SK-N-SH (cell line): ENCODE results near the gene PEA15. TPM values are rescaled to one million over a fixed set of nuclear protein-coding genes. Genes with fewer than 3 reads are reported as not detected.

Source experiments
- CTCF ChIA-PET: fragments of 300-600, 350-600 bp; formaldehyde crosslinking; extraction: SDS; loops from one replicate; lab custom pipeline; 2021; lab: Yijun Ruan, JAX
- POLR2A ChIA-PET: fragments of 350-600 bp; sonication (Branson Sonifier 250); formaldehyde crosslinking; extraction: SDS; loops from one replicate; lab custom pipeline; 2020; ENCODE audit warnings: antibody characterized with exemption, inconsistent platforms; lab: Yijun Ruan, JAX
- DNase-seq: peaks from one replicate; pipeline ENCODE4 v3.0.0; 2012
- H2AFZ ChIP-seq: fragments of 200-600 bp; sonication (generic); 2 replicates; pipeline ENCODE4 v1.8.1; 2016; ENCODE audit warnings: antibody characterized with exemption, mild to moderate bottlenecking, low read depth
- H3F3A ChIP-seq: fragments of 200-600 bp; sonication (generic); replicated peaks from 2 replicates; pipeline ENCODE3; 2016; ENCODE audit warnings: antibody characterized with exemption, mild to moderate bottlenecking; ENCODE audit not compliant: insufficient read depth
- H3K27ac ChIP-seq, 2 experiments: fragments of 200-500 bp in 1 of 2; fragments of 200-600 bp in 1 of 2; sonication (Bioruptor generic) in 1 of 2; sonication (generic), shearing (Covaris generic) in 1 of 2; 2 replicates each; pipeline versions ENCODE4 v1.5.1 to v1.6.1; 2014 to 2016; ENCODE audit warnings: low read depth in 2 of 2, inconsistent platforms in 1 of 2, low read length in 1 of 2, mild to moderate bottlenecking in 1 of 2, mixed read lengths in 1 of 2
- H3K27me3 ChIP-seq: fragments of 200-600 bp; sonication (generic), shearing (Covaris generic); 2 replicates; pipeline ENCODE4 v1.6.1; 2016; ENCODE audit warnings: mixed run types; ENCODE audit not compliant: insufficient read depth
- H3K36me3 ChIP-seq, 2 experiments: fragments of 200-500 bp in 1 of 2; fragments of 200-600 bp in 1 of 2; sonication (Bioruptor generic) in 1 of 2; sonication (generic) in 1 of 2; replicated peaks in 1 of 2; 2 replicates each; pipeline versions ENCODE3 to v1.5.1; 2014 to 2016; ENCODE audit warnings: low read length in 1 of 2, mild to moderate bottlenecking in 1 of 2; ENCODE audit not compliant: insufficient read depth in 2 of 2, control insufficient read depth in 1 of 2
- H3K4me1 ChIP-seq, 2 experiments: fragments of 200-500 bp in 1 of 2; fragments of 200-600 bp in 1 of 2; sonication (Bioruptor generic) in 1 of 2; sonication (generic), shearing (Covaris generic) in 1 of 2; 2 replicates each; pipeline versions ENCODE4 v1.5.1 to v1.6.1; 2014 to 2016; ENCODE audit warnings: low read depth in 1 of 2, low read length in 1 of 2, mixed run types in 1 of 2; ENCODE audit not compliant: insufficient read depth in 2 of 2, control insufficient read depth in 1 of 2
- H3K4me2 ChIP-seq: fragments of 200-600 bp; sonication (generic), shearing (Covaris generic); 2 replicates; pipeline ENCODE4 v1.6.1; 2017; ENCODE audit warnings: mixed run types
- H3K4me3 ChIP-seq, 2 experiments: fragments of 200-500 bp in 1 of 2; fragments of 200-600 bp in 1 of 2; sonication (Bioruptor generic) in 1 of 2; sonication (generic), shearing (Covaris generic) in 1 of 2; 2 replicates each; pipeline versions ENCODE4 v1.5.1 to v1.8.1; 2014 to 2016; ENCODE audit warnings: low read depth in 2 of 2, inconsistent platforms in 1 of 2, low read length in 1 of 2, mild to moderate bottlenecking in 1 of 2, mixed read lengths in 1 of 2, moderate library complexity in 1 of 2
- H3K79me2 ChIP-seq: fragments of 200-600 bp; sonication (generic); 2 replicates; pipeline ENCODE4 v1.8.1; 2017; ENCODE audit warnings: mild to moderate bottlenecking; ENCODE audit not compliant: insufficient read depth
- H3K9ac ChIP-seq: fragments of 200-600 bp; sonication (generic); 2 replicates; pipeline ENCODE4 v1.6.1; 2017; ENCODE audit warnings: mixed run types
- H3K9me2 ChIP-seq: fragments of 200-600 bp; sonication (generic); 2 replicates; pipeline ENCODE4 v1.6.1; 2017; ENCODE audit warnings: mixed run types
- H3K9me3 ChIP-seq: fragments of 200-600 bp; sonication (generic); 2 replicates; pipeline ENCODE4 v1.6.1; 2017; ENCODE audit warnings: mixed run types, mild to moderate bottlenecking, moderate library complexity
- H4K20me1 ChIP-seq: fragments of 200-600 bp; sonication (generic); 2 replicates; pipeline ENCODE4 v1.6.1; 2017; ENCODE audit warnings: mild to moderate bottlenecking, mixed run types; ENCODE audit not compliant: insufficient read depth
- EP300 ChIP-seq, 2 experiments: IDR thresholded peaks; 2 replicates each; pipeline versions ENCODE4 v1.4.0 to v1.6.1; 2012; ENCODE audit warnings: borderline replicate concordance in 1 of 2, low read depth in 1 of 2, low read length in 1 of 2
- EZH2phosphoT487 ChIP-seq: fragments of 200-600 bp; sonication (generic); IDR thresholded peaks from 2 replicates; pipeline ENCODE4 v1.6.1; 2017; ENCODE audit warnings: low read depth, mixed run types, mild to moderate bottlenecking, antibody characterized with exemption, moderate library complexity, borderline replicate concordance
- FOXM1 ChIP-seq: IDR thresholded peaks from 2 replicates; pipeline ENCODE4 v1.4.0; 2012; ENCODE audit warnings: low read depth, mild to moderate bottlenecking
- GABPA ChIP-seq: IDR thresholded peaks from 2 replicates; pipeline ENCODE4 v1.4.0; 2012; ENCODE audit warnings: low read depth, mild to moderate bottlenecking
- GATA2 ChIP-seq: sonication (generic); formaldehyde crosslinking; IDR thresholded peaks from 2 replicates; pipeline ENCODE4 v1.5.0; 2020; ENCODE audit warnings: mild to moderate bottlenecking, missing genetic modification reagents
- IRF3 ChIP-seq: fragments of 150-350 bp; IDR thresholded peaks from 2 replicates; pipeline ENCODE4 v1.6.1; 2016; ENCODE audit warnings: mild to moderate bottlenecking, low read depth, low read length
- SMC3 ChIP-seq: IDR thresholded peaks from 2 replicates; pipeline ENCODE4 v1.6.1; 2012; ENCODE audit warnings: low read depth, low read length, improper control_type of control experiment
- TAF1 ChIP-seq: IDR thresholded peaks from 2 replicates; pipeline ENCODE4 v1.6.1; 2012; ENCODE audit warnings: low read depth, mild to moderate bottlenecking, low read length, moderate library complexity, borderline replicate concordance
- TEAD4 ChIP-seq: IDR thresholded peaks from 2 replicates; pipeline ENCODE4 v1.4.0; 2012; ENCODE audit warnings: mild to moderate bottlenecking, borderline replicate concordance; ENCODE audit not compliant: insufficient read depth
- WGBS: methylation state at CpG from one replicate; pipeline ENCODE4 v1.1.6; 2017; ENCODE audit warnings: low lambda C conversion rate; 5-methylcytosine and 5-hydroxymethylcytosine counted together
- polyA plus RNA-seq, 3 experiments: library from polyadenylated mRNA; depleted of rRNA; stranded (reverse); fragments of >200 nt; gene quantifications; 2 replicates each; pipeline ENCODE4 v1.2.3, GENCODE V29; 2012

PEA15 gene
- polyA plus RNA-seq, 1 of the 3 experiments (the other 2 are of a cell fraction) = 322 TPM

- Histone ChIP-seq H3K27ac (no peak overlapping the region), H3K4me2 (no peak overlapping the region), H3F3A (peaks cover 4% of the 10 kb centered on the region), H3K9me2 (no peaks in the 10 kb centered on the region), H3K27me3 (no peaks in the 10 kb centered on the region), H3K9ac (no peak overlapping the region), H3K4me1 (peaks cover 0 to 8% of the 10 kb centered on the region in 2 experiments; a peak in 1 of 4 replicates), H3K9me3 (no peaks in the 10 kb centered on the region), H3K36me3 (peaks cover 22 to 30% of the 10 kb centered on the region in 2 experiments), H4K20me1 (peaks cover 55% of the 10 kb centered on the region), H3K4me3 (no peak overlapping the region), H3K79me2 (peaks cover 87% of the 10 kb centered on the region), H2AFZ (no peak overlapping the region)
- CTCF ChIA-PET = interaction anchor here (1.2 to 26.9 kb wide), 5 partner anchors 13 to 145 kb away, joined by 3 to 293 read pairs (median 31); partner anchors contain the start of gene CASQ1
- TF ChIP-seq IRF3 (no peak), TAF1 (no peak), TEAD4 (no peak), GATA2 (CRISPR knock-in tag) (no peak), SMC3 (no peak)
- DNase-seq = no peak
- POLR2A ChIA-PET = no interaction called here
- WGBS = 92% methylated on average over 1 of the region's 1 CpG
Observed at GRCh38 chr1:160247053-160247452, 41.9 kb downstream of the PEA15 start.

DNA sequence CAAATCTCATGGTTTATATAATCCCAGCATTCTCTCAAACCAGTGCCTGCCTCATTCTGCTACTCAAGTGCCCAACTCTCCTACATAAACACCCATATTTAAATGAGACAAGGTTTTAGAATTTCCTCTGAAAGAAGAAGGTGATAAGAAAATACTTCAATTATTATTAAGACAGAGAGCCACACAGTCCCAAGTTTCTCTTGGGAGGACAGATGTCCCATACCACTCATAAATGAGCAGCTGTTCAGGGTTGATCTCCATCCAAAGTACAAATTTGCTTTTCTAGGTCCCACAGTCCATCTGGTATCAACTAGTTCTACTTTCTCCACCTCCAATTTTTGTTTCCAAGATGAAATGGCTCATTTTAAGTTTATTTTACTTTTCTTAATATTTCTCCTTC, 45.8 kb downstream of the PEA15 start:
- no peak overlapping the region for H3K9ac ChIP-seq
- ChIA-PET CTCF (interaction anchor here (0.7 to 26.9 kb wide), 18 partner anchors 8 to 842 kb away, joined by 3 to 293 read pairs (median 20); partner anchors contain the start of genes CASQ1, IGSF8 and KCNJ9), POLR2A (interaction anchor here (1.4 kb wide), 1 partner anchor 58 kb away, joined by 3 read pairs; no protein-coding TSS in a partner anchor)
- no peaks in the 10 kb centered on the region for H3K27me3 ChIP-seq
- H3K36me3 ChIP-seq = peaks cover 5 to 18% of the 10 kb centered on the region in 2 experiments
- peaks cover 58% of the 10 kb centered on the region for H4K20me1 ChIP-seq
- no peak overlapping the region for H3K4me2 ChIP-seq
- no peak overlapping the region for H3K27ac ChIP-seq
- H3F3A ChIP-seq = peaks cover 10% of the 10 kb centered on the region
- no peak overlapping the region for H3K4me3 ChIP-seq
- H2AFZ ChIP-seq = no peak overlapping the region
- peaks cover 0 to 8% of the 10 kb centered on the region in 2 experiments; a peak in 2 of 4 replicates for H3K4me1 ChIP-seq
- TF ChIP-seq EZH2phosphoT487 (no peak), FOXM1 (no peak), TAF1 (no peak), EP300 (IDR thresholded peaks at IDR 0.05; ENCODE audit: borderline replicate concordance in 1 of 2, low read depth in 1 of 2, low read length in 1 of 2) (no peak), GABPA (no peak)
- TF ChIP-seq, all 33 proteins: peak for 0
- Histone ChIP-seq H3K9me3 (no peaks in the 10 kb centered on the region), H3K79me2 (peaks cover 81% of the 10 kb centered on the region), H3K9me2 (no peaks in the 10 kb centered on the region)
- DNase-seq = no peak
